Endothelial cell of umbilical vein (primary cell): ENCODE results near the gene MMP24. TPM values are rescaled to one million over a fixed set of nuclear protein-coding genes. Genes with fewer than 3 reads are reported as not detected.

Experiments used
- BruUV-seq: library from RNA; stranded (reverse); fragments of 400-500 nt; replicated peaks from 2 replicates; lab custom pipeline; 2021; lab: Mats Ljungman, UMichigan
- CTCF ChIA-PET: fragments of 300-600, 350-600 bp; sonication (Branson Sonifier 250); formaldehyde crosslinking; loops from one replicate; lab custom pipeline; 2021; ENCODE audit warnings: antibody characterized with exemption, inconsistent platforms; lab: Charles Lee
- POLR2A ChIA-PET: fragments of 300-600, 350-600 bp; sonication (Branson Sonifier 250); formaldehyde crosslinking; loops from one replicate; lab custom pipeline; 2021; ENCODE audit warnings: antibody characterized with exemption, inconsistent platforms; lab: Charles Lee
- DNase-seq: peaks from one replicate; pipeline ENCODE4 v3.0.0-alpha.2; 2011; ENCODE audit warnings: low read depth, low spot score
- FAIRE-seq: peaks from 2 replicates; lab custom pipeline; 2011; peaks lifted over from hg19 to GRCh38; lab: Jason Lieb, UNC
- H2AFZ ChIP-seq: 2 replicates; pipeline ENCODE4 v1.6.0; 2012; ENCODE audit warnings: low read depth, low read length, control low read depth, inconsistent platforms
- H3K27ac ChIP-seq: 2 replicates; pipeline ENCODE4 v1.5.1; 2011; ENCODE audit warnings: low read depth, mild to moderate bottlenecking, control low read depth, low read length, moderate library complexity; ENCODE audit not compliant: insufficient read depth
- H3K27me3 ChIP-seq, 2 experiments: 2 replicates each; pipeline versions ENCODE4 v1.6.0 to v1.6.1; 2011; ENCODE audit warnings: low read length in 2 of 2, mixed read lengths in 1 of 2; ENCODE audit not compliant: control insufficient read depth in 2 of 2, insufficient read depth in 2 of 2
- H3K36me3 ChIP-seq, 2 experiments: 2 replicates in 1 of 2; 3 replicates in 1 of 2; pipeline ENCODE4 v1.5.1; 2011; ENCODE audit warnings: low read length in 2 of 2, mild to moderate bottlenecking in 1 of 2, moderate library complexity in 1 of 2; ENCODE audit not compliant: control insufficient read depth in 2 of 2, insufficient read depth in 2 of 2; ENCODE audit errors: extremely low read depth in 1 of 2
- H3K4me1 ChIP-seq: 3 replicates; pipeline ENCODE4 v1.5.1; 2011; ENCODE audit warnings: mild to moderate bottlenecking, low read length; ENCODE audit not compliant: control insufficient read depth, insufficient read depth; ENCODE audit errors: extremely low read depth
- H3K4me2 ChIP-seq: 2 replicates; pipeline ENCODE4 v1.6.1; 2011; ENCODE audit warnings: low read length, control low read depth, mixed read lengths; ENCODE audit not compliant: insufficient read depth
- H3K4me3 ChIP-seq, 3 experiments: fragments of 200-600 bp in 1 of 3; sonication (generic), shearing (Covaris generic) in 1 of 3; replicated peaks in 1 of 3; 2 replicates each; pipeline ENCODE4 v1.5.1; 2011 to 2016; ENCODE audit warnings: control low read depth in 3 of 3, low read length in 3 of 3, mild to moderate bottlenecking in 2 of 3, inconsistent platforms in 1 of 3, low read depth in 1 of 3, moderate library complexity in 1 of 3; ENCODE audit not compliant: insufficient read depth in 1 of 3
- H3K79me2 ChIP-seq: 2 replicates; pipeline ENCODE4 v1.6.0; 2012; ENCODE audit warnings: low read length, inconsistent platforms; ENCODE audit not compliant: control insufficient read depth, insufficient read depth
- H3K9ac ChIP-seq: replicated peaks from 2 replicates; pipeline ENCODE3; 2011; ENCODE audit warnings: low read length, control low read depth; ENCODE audit not compliant: insufficient read depth; ENCODE audit errors: extremely low read depth
- H3K9me1 ChIP-seq: replicated peaks from 3 replicates; pipeline ENCODE4 v1.6.0; 2011; ENCODE audit warnings: mild to moderate bottlenecking, low read length; ENCODE audit not compliant: control insufficient read depth, insufficient read depth; ENCODE audit errors: extremely low read depth
- H3K9me3 ChIP-seq: replicated peaks from 2 replicates; pipeline ENCODE4 v1.5.1; 2012; ENCODE audit warnings: low read length, inconsistent platforms; ENCODE audit not compliant: control insufficient read depth, insufficient read depth
- H4K20me1 ChIP-seq: replicated peaks from 2 replicates; pipeline ENCODE3; 2011; ENCODE audit warnings: mild to moderate bottlenecking, low read length; ENCODE audit not compliant: control insufficient read depth, insufficient read depth; ENCODE audit errors: extremely low read depth
- CTCF ChIP-seq, 2 donors: IDR thresholded peaks; 1 replicate in 1 of 2; 2 replicates in 1 of 2; pipeline ENCODE4 v1.5.1; 2011; ENCODE audit warnings: low read length in 2 of 2, mild to moderate bottlenecking in 2 of 2, moderate library complexity in 2 of 2, control low read depth in 1 of 2, inconsistent platforms in 1 of 2, low read depth in 1 of 2; ENCODE audit not compliant: insufficient read depth in 1 of 2; ENCODE audit errors: extremely low read depth in 1 of 2
- FOS ChIP-seq: IDR thresholded peaks from 2 replicates; pipeline ENCODE4 v1.6.1; 2011; ENCODE audit warnings: mild to moderate bottlenecking, low read length, moderate library complexity, borderline replicate concordance; ENCODE audit not compliant: insufficient read depth
- JUN ChIP-seq: IDR thresholded peaks from 2 replicates; pipeline ENCODE4 v1.6.1; 2011; ENCODE audit warnings: borderline replicate concordance, low read depth; ENCODE audit not compliant: insufficient read length, insufficient read depth
- MAX ChIP-seq: IDR thresholded peaks from 2 replicates; pipeline ENCODE4 v1.6.1; 2011; ENCODE audit not compliant: insufficient read depth, insufficient read length
- MYC ChIP-seq: IDR thresholded peaks from one replicate; pipeline ENCODE4 v1.6.1; 2011; ENCODE audit warnings: mild to moderate bottlenecking, low read depth, low read length
- POLR2A ChIP-seq: IDR thresholded peaks from 2 replicates; pipeline ENCODE4 v1.6.1; 2012; ENCODE audit warnings: low read depth, mild to moderate bottlenecking, control low read depth, low read length
- POLR2AphosphoS5 ChIP-seq: IDR thresholded peaks from 2 replicates; pipeline ENCODE4 v1.6.1; 2012; ENCODE audit warnings: low read depth, mild to moderate bottlenecking, control low read depth, low read length, moderate library complexity; ENCODE audit not compliant: insufficient read depth
- dilution Hi-C: fragments of 300-500 bp; cut with MboI; formaldehyde crosslinking; loops from one replicate; pipeline ENCODE4 v1.15.0; 2019; ENCODE audit warnings: low sequenced_read_pairs; ENCODE audit not compliant: extremely low pct_ligation_motif_present
- intact Hi-C: fragments of 100-400 bp; cut with micrococcal nuclease; formaldehyde crosslinking; loops from one replicate; pipeline ENCODE4 v1.10.0; 2022
- polyA plus RNA-seq, 4 experiments: library from polyadenylated mRNA; depleted of rRNA in 3 of 4; stranded (reverse) in 3 of 4; unstranded in 1 of 4; fragments of >200 nt; gene quantifications; 2 replicates each; pipeline versions ENCODE4 v1.2.1 to v1.2.3, GENCODE V29; 2011 to 2012; ENCODE audit warnings: missing spikeins in 1 of 4
- total RNA-seq: library from RNA; stranded (reverse); gene quantifications from 2 replicates; pipeline ENCODE4 v1.2.3, GENCODE V29; 2021

Gene MMP24
- total and polyA plus RNA-seq, 2 donors (not counting 3 experiments of a cell fraction or from before 2014, with no cell fraction given) = 0.27 to 0.54 TPM

GRCh38 chr20:35286899-35287508 lies 60.5 kb downstream of the MMP24 start:
- peaks cover 22% of the 10 kb centered on the region for H3K79me2 ChIP-seq
- no peak overlapping the region for H3K27ac ChIP-seq
- H3K36me3 ChIP-seq = peaks cover 0 to 2% of the 10 kb centered on the region in 2 experiments
- no peaks in the 10 kb centered on the region for H3K9me3 ChIP-seq
- no peak overlapping the region for H3K9ac ChIP-seq
- TF ChIP-seq MAX = no peak
- no peak for TF ChIP-seq CTCF (IDR thresholded peaks at IDR 0.05; ENCODE audit: extremely low read depth in 1 of 2, insufficient read depth in 1 of 2, low read depth in 1 of 2, low read length in 2 of 2)
- no peak for TF ChIP-seq FOS
- no peak for TF ChIP-seq POLR2AphosphoS5
- TF ChIP-seq POLR2A = no peak
- TF ChIP-seq MYC = no peak
- TF ChIP-seq JUN = no peak
- ChIA-PET POLR2A (no interaction called here), CTCF (interaction anchor here (0.7 to 1.4 kb wide), 2 partner anchors 16 to 19 kb away, joined by 3 to 4 read pairs; no protein-coding TSS in a partner anchor)
- no peak overlapping the region for H3K4me3 ChIP-seq
- DNase-seq = no peak
- H2AFZ ChIP-seq = no peak overlapping the region
- BruUV-seq = no TSS peak
- H4K20me1 ChIP-seq = no peaks in the 10 kb centered on the region
- no peak for FAIRE-seq
- H3K4me1 ChIP-seq = peaks cover 12% of the 10 kb centered on the region
- no peak overlapping the region for H3K4me2 ChIP-seq
- intact Hi-C loops = no loop called here
- dilution Hi-C loops = no loop called here
- no peaks in the 10 kb centered on the region for H3K9me1 ChIP-seq
- H3K27me3 ChIP-seq = no peaks in the 10 kb centered on the region
